Measurements from ENCODE around the gene TSPAN14. TPM values are rescaled to one million over a fixed set of nuclear protein-coding genes. Genes with fewer than 3 reads are reported as not detected.

TSPAN14 gene
- total RNA-seq, 1 experiment from 2014 or later = 46.8 TPM

- Histone ChIP-seq H3K9me3 (ENCODE audit: control insufficient read depth, low read depth, low read length) (no peaks in the 10 kb centered on the region), H4K5ac (ENCODE audit: insufficient read length, low read depth, low read length) (no peak overlapping the region), H2AFZ (ENCODE audit: low read length) (no peak overlapping the region), H2AK5ac (ENCODE audit: insufficient read length, low read length) (no peak overlapping the region), H4K20me1 (ENCODE audit: control insufficient read depth, insufficient read depth, insufficient read length) (no peaks in the 10 kb centered on the region), H3K4ac (ENCODE audit: low read depth, low read length) (no peak overlapping the region), H3K4me2 (ENCODE audit: insufficient read depth, insufficient read length, low read length) (no peak overlapping the region), H2BK5ac (ENCODE audit: insufficient read length, low read length) (no peak overlapping the region), H4K8ac (replicated peaks; ENCODE audit: insufficient read length, low read depth, low read length) (no peak overlapping the region), H3K79me1 (ENCODE audit: insufficient read depth, low read depth, low read length, poor library complexity, severe bottlenecking) (peaks cover 3% of the 10 kb centered on the region), H3K27ac (ENCODE audit: insufficient read length, low read depth, low read length) (no peak overlapping the region), H3K14ac (ENCODE audit: insufficient read depth, low read length) (no peak overlapping the region), H3K9ac (ENCODE audit: extremely low read depth, insufficient read length, low read length) (no peak overlapping the region), H3K23ac (ENCODE audit: insufficient read length, low read depth, low read length) (no peak overlapping the region), H2BK15ac (ENCODE audit: low read depth, low read length) (no peak overlapping the region), H3K4me1 (ENCODE audit: insufficient read depth, low read length) (peaks cover 6% of the 10 kb centered on the region; the same call in 1 of the 2 replicates), H2BK20ac (ENCODE audit: low read depth, low read length, poor library complexity, severe bottlenecking) (no peak overlapping the region), H3K18ac (ENCODE audit: insufficient read length, low read depth, low read length) (no peak overlapping the region), H4K91ac (ENCODE audit: insufficient read length, low read depth, low read length) (no peak overlapping the region), H2BK120ac (ENCODE audit: low read depth, low read length, poor library complexity, severe bottlenecking) (no peak overlapping the region), H3T11ph (ENCODE audit: low read length) (no peak overlapping the region), H2BK12ac (ENCODE audit: insufficient read length, low read depth, low read length) (no peak overlapping the region), H3K56ac (ENCODE audit: insufficient read length, low read depth, low read length) (no peak overlapping the region), H3K27me3 (ENCODE audit: insufficient read depth, low read length) (no peaks in the 10 kb centered on the region), H3K79me2 (ENCODE audit: insufficient read depth, low read length) (peaks cover 14% of the 10 kb centered on the region; the same call in 1 of the 2 replicates), H3K23me2 (ENCODE audit: insufficient read length, low read depth, low read length, poor library complexity, severe bottlenecking) (no peaks in the 10 kb centered on the region)
- no peak for TF ChIP-seq CTCF (conservative IDR thresholded peaks at IDR 0.05)
- Mint-ChIP-seq H3K4me3 (no peak overlapping the region), H3K27me3 (ENCODE audit: low read depth) (no peaks in the 10 kb centered on the region), H3K27ac (no peak overlapping the region; a peak in 1 of 7 replicates), H3K36me3 (ENCODE audit: insufficient read depth in 1 of 3, low read depth in 3 of 3) (peaks cover 16 to 28% (median 19%) of the 10 kb centered on the region in 3 experiments), H3K4me1 (peaks cover 38 to 49% of the 10 kb centered on the region in 2 experiments), H3K9me3 (no peaks in the 10 kb centered on the region)
- no peak for DNase-seq
- WGBS (ENCODE audit: extremely low coverage, insufficient read length, low lambda C conversion rate) = no CpG with 5 or more reads among the region's 4 CpGs
Observed at GRCh38 chr10:80487421-80487785, 33.3 kb downstream of the TSPAN14 start.
